GM12865 (cell line): ENCODE results near the gene ATP5F1E.

ENCODE experiments used
- DNase-seq: peaks from one replicate; pipeline ENCODE4 v3.0.0; 2010; ENCODE audit warnings: low read depth
- H3K4me3 ChIP-seq: 2 replicates; pipeline ENCODE4 v1.5.1; 2011; ENCODE audit warnings: mild to moderate bottlenecking, low read depth, low read length, control low read depth
- TF ChIP-seq, protein P1 (sequence below): IDR thresholded peaks from 2 replicates; pipeline ENCODE4 v1.5.1; 2011; ENCODE audit warnings: low read length, control low read depth, low read depth, inconsistent platforms; ENCODE audit not compliant: insufficient read depth; ENCODE audit errors: missing control alignments

ATP5F1E gene

DNA sequence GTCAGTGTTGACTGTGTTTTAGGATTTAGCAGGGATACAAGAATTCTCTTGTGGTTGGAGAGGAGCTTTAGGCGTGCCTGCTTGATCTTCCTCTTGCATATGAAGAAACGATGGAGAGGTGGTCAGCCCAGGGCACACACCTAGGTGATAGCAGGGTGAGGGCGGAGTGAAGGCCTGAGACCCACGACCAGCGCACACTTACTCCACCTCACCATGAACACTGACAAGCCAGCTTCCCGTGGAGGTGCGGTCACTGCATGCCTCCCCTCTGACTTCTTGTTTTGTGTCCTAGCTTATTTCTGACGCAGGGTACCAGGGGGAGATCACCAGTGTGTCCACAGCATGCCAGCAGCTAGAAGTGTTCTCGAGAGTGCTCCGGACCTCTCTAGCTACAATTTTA lies 42.9 kb downstream of the ATP5F1E start:
- DNase-seq: no peak
- TF ChIP-seq, protein P1, sequence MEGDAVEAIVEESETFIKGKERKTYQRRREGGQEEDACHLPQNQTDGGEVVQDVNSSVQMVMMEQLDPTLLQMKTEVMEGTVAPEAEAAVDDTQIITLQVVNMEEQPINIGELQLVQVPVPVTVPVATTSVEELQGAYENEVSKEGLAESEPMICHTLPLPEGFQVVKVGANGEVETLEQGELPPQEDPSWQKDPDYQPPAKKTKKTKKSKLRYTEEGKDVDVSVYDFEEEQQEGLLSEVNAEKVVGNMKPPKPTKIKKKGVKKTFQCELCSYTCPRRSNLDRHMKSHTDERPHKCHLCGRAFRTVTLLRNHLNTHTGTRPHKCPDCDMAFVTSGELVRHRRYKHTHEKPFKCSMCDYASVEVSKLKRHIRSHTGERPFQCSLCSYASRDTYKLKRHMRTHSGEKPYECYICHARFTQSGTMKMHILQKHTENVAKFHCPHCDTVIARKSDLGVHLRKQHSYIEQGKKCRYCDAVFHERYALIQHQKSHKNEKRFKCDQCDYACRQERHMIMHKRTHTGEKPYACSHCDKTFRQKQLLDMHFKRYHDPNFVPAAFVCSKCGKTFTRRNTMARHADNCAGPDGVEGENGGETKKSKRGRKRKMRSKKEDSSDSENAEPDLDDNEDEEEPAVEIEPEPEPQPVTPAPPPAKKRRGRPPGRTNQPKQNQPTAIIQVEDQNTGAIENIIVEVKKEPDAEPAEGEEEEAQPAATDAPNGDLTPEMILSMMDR: no peak
- no peak overlapping the region for H3K4me3 ChIP-seq

DNA sequence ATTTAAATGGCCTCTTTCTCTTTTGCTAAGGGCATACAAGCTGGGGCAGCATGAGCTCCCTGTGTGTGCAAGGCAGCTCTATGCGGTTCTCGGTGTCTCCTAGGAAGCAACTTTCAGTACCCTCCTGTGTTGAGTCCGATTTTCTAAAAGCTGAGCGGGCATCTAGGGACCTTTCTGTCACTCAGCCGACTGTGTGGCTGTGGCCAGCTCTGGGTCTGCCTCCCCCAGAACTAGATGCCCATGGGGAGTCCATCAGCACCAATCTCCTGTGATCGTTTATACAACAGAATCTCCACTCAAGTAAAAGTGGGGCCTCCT lies 43.6 kb downstream of the ATP5F1E start:
- H3K4me3 ChIP-seq: no peak overlapping the region
- TF ChIP-seq, protein P1: no peak
- no peak for DNase-seq

DNA sequence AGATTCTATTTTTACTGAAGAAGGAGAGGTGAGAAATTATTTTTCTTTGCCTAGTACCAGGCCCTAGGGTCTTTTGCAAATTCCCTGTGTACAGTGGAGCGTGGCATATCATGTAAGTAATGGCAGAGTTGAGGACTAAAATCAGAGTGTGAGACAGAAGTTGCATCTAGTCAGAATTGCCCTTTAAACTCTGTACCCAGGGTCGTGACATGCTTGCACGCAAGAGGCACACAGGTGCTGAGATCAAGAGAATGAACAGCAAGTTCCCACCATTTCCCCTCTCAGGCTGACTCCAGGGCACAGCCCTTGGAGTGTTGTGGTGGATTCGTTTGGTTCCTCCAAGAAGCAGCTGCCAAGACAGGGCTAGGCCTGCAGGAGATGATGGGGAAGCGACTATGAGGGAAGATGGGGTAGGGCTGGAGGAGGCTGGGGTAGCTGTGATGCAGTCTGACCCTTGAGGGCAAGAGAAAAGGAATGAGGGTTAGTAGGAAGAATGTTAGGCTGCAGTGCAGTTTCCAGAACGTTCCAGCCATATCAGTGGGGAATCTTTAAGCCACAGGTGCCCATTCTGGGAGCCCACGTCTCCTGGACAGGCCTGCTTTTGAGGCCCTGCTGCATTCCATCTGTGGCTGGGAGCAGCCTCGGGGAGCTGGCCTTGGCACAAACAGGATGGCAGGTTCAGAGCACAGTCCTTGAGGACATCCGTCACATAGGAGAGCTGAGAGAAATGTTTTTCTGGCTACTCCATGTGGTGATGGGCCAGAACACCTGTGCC lies 44.2 kb downstream of the ATP5F1E start:
- DNase-seq: no peak
- no peak overlapping the region for H3K4me3 ChIP-seq
- TF ChIP-seq, protein P1: no peak

DNA sequence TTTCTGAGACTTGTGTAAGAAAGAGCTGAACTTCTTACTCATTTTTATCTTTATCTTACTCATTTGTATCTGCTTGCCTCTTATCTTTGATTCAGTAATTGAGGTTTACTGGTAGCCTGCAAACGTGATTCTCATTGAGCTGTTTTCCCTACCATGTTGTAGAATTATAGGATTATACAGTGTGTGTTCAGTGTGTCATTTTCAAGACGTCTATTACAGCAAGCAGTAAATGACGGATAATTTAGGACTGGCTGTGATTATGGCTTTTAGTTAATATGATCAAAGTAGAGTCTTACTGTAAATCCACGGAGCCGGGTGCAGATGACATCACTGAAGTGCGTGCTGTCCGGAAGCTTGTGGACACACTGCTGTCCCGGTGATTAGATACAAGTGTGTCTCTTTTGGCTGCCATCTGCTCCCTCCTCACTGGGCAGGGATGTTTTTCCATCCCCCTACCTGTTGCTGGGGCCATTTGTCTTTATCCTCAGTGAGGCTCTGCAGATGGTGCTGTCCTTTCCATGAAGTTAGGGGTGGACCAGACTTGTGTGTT lies 45.1 kb downstream of the ATP5F1E start:
- no peak overlapping the region for H3K4me3 ChIP-seq
- TF ChIP-seq, protein P1: no peak
- no peak for DNase-seq

DNA sequence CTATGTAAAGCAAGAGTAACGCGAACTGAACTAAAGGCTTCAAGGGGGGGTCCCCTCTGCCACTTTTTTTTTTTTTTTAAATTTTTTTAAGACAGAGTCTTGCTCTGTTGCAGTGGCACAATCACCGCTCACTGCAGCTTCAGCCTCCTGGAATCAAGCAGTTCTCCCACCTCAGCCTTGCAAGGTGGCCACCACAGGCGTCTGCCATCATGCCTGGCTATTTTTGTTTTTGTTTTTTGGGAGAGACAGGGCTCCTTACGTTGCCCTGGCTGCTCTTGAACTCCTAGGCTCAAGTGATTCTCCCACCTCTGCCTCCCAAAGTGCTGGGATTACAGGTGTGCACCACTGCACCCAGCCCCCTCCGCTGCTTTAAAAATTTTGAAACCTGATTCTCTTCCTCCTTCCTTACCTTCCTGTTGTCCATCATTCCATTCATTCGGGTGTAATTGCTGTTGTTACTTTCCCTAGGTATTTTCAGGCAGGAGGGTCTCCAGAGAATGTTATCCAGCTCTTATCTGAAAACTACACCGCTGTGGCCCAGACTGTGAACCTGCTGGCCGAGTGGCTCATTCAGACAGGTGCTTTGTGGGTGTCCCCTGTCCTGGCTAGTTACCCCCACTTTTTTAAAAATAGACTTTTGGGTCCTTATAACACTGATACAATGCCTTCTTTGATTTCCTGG lies 45.7 kb downstream of the ATP5F1E start:
- no peak for DNase-seq
- TF ChIP-seq, protein P1: no peak
- no peak overlapping the region for H3K4me3 ChIP-seq

DNA sequence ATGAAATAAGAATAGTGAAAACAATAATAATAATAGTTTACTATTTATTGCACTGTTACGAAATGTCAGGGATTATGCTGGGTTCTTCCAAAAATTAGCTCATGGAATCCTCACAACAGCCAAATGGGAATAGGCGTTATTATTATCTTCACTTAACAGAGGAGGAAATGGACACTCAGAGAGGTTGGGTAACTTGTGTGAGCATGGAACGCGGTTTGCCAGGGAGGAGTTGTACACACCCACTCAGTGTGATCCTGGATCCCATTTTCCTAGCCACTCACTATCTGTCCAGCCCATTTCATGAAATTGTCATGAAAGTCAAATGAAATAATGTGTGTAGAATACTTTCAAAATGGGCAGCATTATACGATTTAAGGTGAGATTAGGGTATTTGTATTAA lies 46.5 kb downstream of the ATP5F1E start:
- H3K4me3 ChIP-seq: no peak overlapping the region
- TF ChIP-seq, protein P1: no peak
- DNase-seq: no peak
